ENCODE results near the gene C11orf68.
A peak's percentile ranks its signal among the peaks of the same experiment; 100 is the strongest.
"Not testable (repeated sequence)": the region's sequence is repeated elsewhere in the genome, so short reads cannot be mapped to it uniquely, and the experiment has no call there.

The C11orf68 gene

GRCh38 chr11:65918211-65919140, at the start of gene C11orf68:
TSS of gene C11orf68 (minus strand) at chr11:65919062. CDS start at chr11:65919031, 31 bp downstream.
- no peak for DNase-seq (ENCODE audit: low spot score)

GRCh38 chr11:65967329-65967934, 48.6 kb upstream of the C11orf68 start:
- DNase-seq (ENCODE audit: low spot score): no peak

GRCh38 chr11:65965986-65966762, 47.3 kb upstream of the C11orf68 start:
- no peak for DNase-seq (ENCODE audit: low spot score)

GRCh38 chr11:65964906-65965305, 46.0 kb upstream of the C11orf68 start:
- DNase-seq (ENCODE audit: low spot score): no peak

- DNase-seq (ENCODE audit: low spot score): no peak
Measured at GRCh38 chr11:65962141-65962564, 43.3 kb upstream of the C11orf68 start.

- peak; percentile 98 for DNase-seq (ENCODE audit: low spot score)
Measured at GRCh38 chr11:65961267-65962140, 42.6 kb upstream of the C11orf68 start, which contains the start of gene SART1. TSS of gene SART1 (plus strand) at chr11:65961734. CDS start at chr11:65961781, 47 bp downstream.

- DNase-seq (ENCODE audit: low spot score): no peak
Measured at GRCh38 chr11:65960824-65961266, 42.0 kb upstream of the C11orf68 start.

- no peak for DNase-seq (ENCODE audit: low spot score)
Measured at GRCh38 chr11:65958774-65959420, 40.0 kb upstream of the C11orf68 start.

- no peak for DNase-seq (ENCODE audit: low spot score)
Measured at GRCh38 chr11:65958291-65958690, 39.4 kb upstream of the C11orf68 start.

GRCh38 chr11:65954771-65955170, 35.9 kb upstream of the C11orf68 start:
- no peak for DNase-seq (ENCODE audit: low spot score)

GRCh38 chr11:65953471-65953870, 34.6 kb upstream of the C11orf68 start:
- DNase-seq (ENCODE audit: low spot score): no peak

GRCh38 chr11:65952052-65952521, 33.2 kb upstream of the C11orf68 start:
- DNase-seq (ENCODE audit: low spot score): no peak

GRCh38 chr11:65951641-65952040, 32.8 kb upstream of the C11orf68 start:
- DNase-seq (ENCODE audit: low spot score): not testable (repeated sequence)

- not testable (repeated sequence) for DNase-seq (ENCODE audit: low spot score)
Measured at GRCh38 chr11:65950711-65951110, 31.8 kb upstream of the C11orf68 start.

- no peak for DNase-seq (ENCODE audit: low spot score)
Measured at GRCh38 chr11:65947603-65948125, 28.8 kb upstream of the C11orf68 start.

- no peak for DNase-seq (ENCODE audit: low spot score)
Measured at GRCh38 chr11:65947133-65947532, 28.3 kb upstream of the C11orf68 start.

- DNase-seq (ENCODE audit: low spot score): no peak
Measured at GRCh38 chr11:65946655-65947054, 27.8 kb upstream of the C11orf68 start.

GRCh38 chr11:65945941-65946558, 27.2 kb upstream of the C11orf68 start:
- no peak for DNase-seq (ENCODE audit: low spot score)

- no peak for DNase-seq (ENCODE audit: low spot score)
Measured at GRCh38 chr11:65945430-65945911, 26.6 kb upstream of the C11orf68 start, which contains the start of gene TSGA10IP. TSS of gene TSGA10IP (plus strand) at chr11:65945480. CDS start at chr11:65945676, 196 bp downstream.

GRCh38 chr11:65944767-65945166, 25.9 kb upstream of the C11orf68 start:
- DNase-seq (ENCODE audit: low spot score): no peak

Data from HuH-7.5 (cell line).